Adipocyte (in vitro differentiated cells): ENCODE results near the gene RAB33A.

Experiments used
- DNase-seq: peaks from one replicate; pipeline ENCODE4 v3.0.0-alpha.2; 2015; ENCODE audit warnings: low read depth
- H3K27me3 ChIP-seq: replicated peaks from 2 replicates; pipeline ENCODE4 v1.7.0; 2013; ENCODE audit warnings: mild to moderate bottlenecking, low read length, moderate library complexity; ENCODE audit not compliant: control insufficient read depth, insufficient read depth
- H3K36me3 ChIP-seq: 2 replicates; pipeline ENCODE4 v1.7.0; 2013; ENCODE audit warnings: low read length, mild to moderate bottlenecking, moderate library complexity; ENCODE audit not compliant: control insufficient read depth, insufficient read depth, severe bottlenecking
- H3K4me1 ChIP-seq: 2 replicates; pipeline ENCODE4 v1.7.0; 2013; ENCODE audit warnings: mild to moderate bottlenecking, low read length, moderate library complexity; ENCODE audit not compliant: control insufficient read depth, insufficient read depth
- H3K4me3 ChIP-seq: 2 replicates; pipeline ENCODE4 v1.7.0; 2013; ENCODE audit warnings: mild to moderate bottlenecking, low read length, moderate library complexity
- H3K9ac ChIP-seq: 2 replicates; pipeline ENCODE4 v1.7.0; 2013; ENCODE audit warnings: mild to moderate bottlenecking, low read length, moderate library complexity
- H3K9me3 ChIP-seq: 2 replicates; pipeline ENCODE4 v1.7.0; 2013; ENCODE audit warnings: mild to moderate bottlenecking, low read length, moderate library complexity; ENCODE audit not compliant: control insufficient read depth

RAB33A gene

GRCh38 chrX:130173190-130173895, 1.6 kb downstream of the RAB33A start:
- Histone ChIP-seq H3K27me3 (peaks cover 4% of the 10 kb centered on the region), H3K9ac (peak overlapping the region; percentile 80), H3K4me3 (peak overlapping the region; percentile 74), H3K36me3 (no peaks in the 10 kb centered on the region), H3K9me3 (no peaks in the 10 kb centered on the region), H3K4me1 (peaks cover 26% of the 10 kb centered on the region)
- peak; percentile 78 for DNase-seq

GRCh38 chrX:130174045-130174704, 2.4 kb downstream of the RAB33A start:
- peak overlapping the region; percentile 13 for H3K4me3 ChIP-seq
- peak; percentile 66 for DNase-seq
- H3K4me1 ChIP-seq, result peaks cover 26% of the 10 kb centered on the region
- H3K36me3 ChIP-seq, result no peaks in the 10 kb centered on the region
- no peaks in the 10 kb centered on the region for H3K9me3 ChIP-seq
- peak overlapping the region; percentile 80 for H3K9ac ChIP-seq
- H3K27me3 ChIP-seq, result peaks cover 4% of the 10 kb centered on the region

GRCh38 chrX:130174937-130175336, 3.2 kb downstream of the RAB33A start:
- no peaks in the 10 kb centered on the region for H3K9me3 ChIP-seq
- no peaks in the 10 kb centered on the region for H3K36me3 ChIP-seq
- H3K27me3 ChIP-seq, result peaks cover 4% of the 10 kb centered on the region
- H3K4me3 ChIP-seq, result no peak overlapping the region
- peaks cover 26% of the 10 kb centered on the region for H3K4me1 ChIP-seq
- no peak for DNase-seq
- H3K9ac ChIP-seq, result no peak overlapping the region

- Histone ChIP-seq H3K4me1 (peaks cover 26% of the 10 kb centered on the region), H3K4me3 (no peak overlapping the region)
Observed at GRCh38 chrX:130176354-130176776, 4.6 kb downstream of the RAB33A start.

GRCh38 chrX:130176942-130177341, 5.2 kb downstream of the RAB33A start:
- no peak overlapping the region for H3K9ac ChIP-seq
- DNase-seq, result no peak
- no peaks in the 10 kb centered on the region for H3K9me3 ChIP-seq
- H3K27me3 ChIP-seq, result peaks cover 4% of the 10 kb centered on the region
- H3K36me3 ChIP-seq, result no peaks in the 10 kb centered on the region
- no peak overlapping the region for H3K4me3 ChIP-seq
- peaks cover 26% of the 10 kb centered on the region for H3K4me1 ChIP-seq

More at GRCh38 chrX:130176354-130176776, 4.6 kb downstream of the RAB33A start:
- H3K36me3 ChIP-seq, result no peaks in the 10 kb centered on the region
- H3K9ac ChIP-seq, result no peak overlapping the region
- H3K27me3 ChIP-seq, result peaks cover 4% of the 10 kb centered on the region
- H3K9me3 ChIP-seq, result no peaks in the 10 kb centered on the region
- no peak for DNase-seq

GRCh38 chrX:130179170-130179569, 7.4 kb downstream of the RAB33A start:
- H3K9ac ChIP-seq, result no peak overlapping the region
- no peaks in the 10 kb centered on the region for H3K9me3 ChIP-seq
- no peak overlapping the region for H3K4me3 ChIP-seq
- no peak for DNase-seq
- H3K36me3 ChIP-seq, result no peaks in the 10 kb centered on the region
- H3K27me3 ChIP-seq, result peaks cover 2% of the 10 kb centered on the region
- peaks cover 6% of the 10 kb centered on the region for H3K4me1 ChIP-seq

- Histone ChIP-seq H3K27me3 (peaks cover under 1% of the 10 kb centered on the region), H3K9me3 (no peaks in the 10 kb centered on the region), H3K9ac (no peak overlapping the region), H3K4me1 (peaks cover 1% of the 10 kb centered on the region), H3K4me3 (no peak overlapping the region), H3K36me3 (no peaks in the 10 kb centered on the region)
- DNase-seq, result no peak
Observed at GRCh38 chrX:130179579-130180215, 7.9 kb downstream of the RAB33A start.

GRCh38 chrX:130184168-130184567, 12.4 kb downstream of the RAB33A start:
- Histone ChIP-seq H3K27me3 (peaks cover 10% of the 10 kb centered on the region), H3K4me3 (no peak overlapping the region), H3K9ac (no peak overlapping the region), H3K9me3 (no peaks in the 10 kb centered on the region), H3K36me3 (no peaks in the 10 kb centered on the region), H3K4me1 (no peaks in the 10 kb centered on the region)
- DNase-seq, result no peak

- Histone ChIP-seq H3K27me3 (peaks cover 10% of the 10 kb centered on the region), H3K9me3 (no peaks in the 10 kb centered on the region), H3K9ac (no peak overlapping the region), H3K36me3 (no peaks in the 10 kb centered on the region), H3K4me1 (no peaks in the 10 kb centered on the region), H3K4me3 (no peak overlapping the region)
- DNase-seq, result no peak
Observed at GRCh38 chrX:130184857-130185256, 13.1 kb downstream of the RAB33A start.

GRCh38 chrX:130186651-130187050, 14.9 kb downstream of the RAB33A start:
- H3K9ac ChIP-seq, result no peak overlapping the region
- DNase-seq, result no peak
- H3K4me3 ChIP-seq, result no peak overlapping the region
- H3K4me1 ChIP-seq, result no peaks in the 10 kb centered on the region
- H3K36me3 ChIP-seq, result no peaks in the 10 kb centered on the region
- H3K9me3 ChIP-seq, result no peaks in the 10 kb centered on the region
- H3K27me3 ChIP-seq, result peaks cover 14% of the 10 kb centered on the region

GRCh38 chrX:130190801-130191200, 19.0 kb downstream of the RAB33A start:
- Histone ChIP-seq H3K27me3 (peaks cover 17% of the 10 kb centered on the region), H3K4me3 (no peak overlapping the region), H3K4me1 (no peaks in the 10 kb centered on the region), H3K9me3 (no peaks in the 10 kb centered on the region), H3K9ac (no peak overlapping the region), H3K36me3 (no peaks in the 10 kb centered on the region)
- no peak for DNase-seq
